Measurements from ENCODE around the gene PPIL6.
"Not testable (repeated sequence)": the region's sequence is repeated elsewhere in the genome, so short reads cannot be mapped to it uniquely, and the experiment has no call there.

PPIL6 gene

GRCh38 chr6:109393886-109394281 is 46.5 kb downstream of the PPIL6 start:
- no peak for DNase-seq (ENCODE audit: low read depth)

- DNase-seq (ENCODE audit: low read depth): no peak
These were observed 47.1 kb downstream of the PPIL6 start for GRCh38 chr6:109393157-109393885.

GRCh38 chr6:109389650-109390274 is 50.7 kb downstream of the PPIL6 start:
- DNase-seq (ENCODE audit: low read depth): no peak

- no peak for DNase-seq (ENCODE audit: low read depth)
These were observed 52.2 kb downstream of the PPIL6 start for GRCh38 chr6:109388265-109388664.

DNA sequence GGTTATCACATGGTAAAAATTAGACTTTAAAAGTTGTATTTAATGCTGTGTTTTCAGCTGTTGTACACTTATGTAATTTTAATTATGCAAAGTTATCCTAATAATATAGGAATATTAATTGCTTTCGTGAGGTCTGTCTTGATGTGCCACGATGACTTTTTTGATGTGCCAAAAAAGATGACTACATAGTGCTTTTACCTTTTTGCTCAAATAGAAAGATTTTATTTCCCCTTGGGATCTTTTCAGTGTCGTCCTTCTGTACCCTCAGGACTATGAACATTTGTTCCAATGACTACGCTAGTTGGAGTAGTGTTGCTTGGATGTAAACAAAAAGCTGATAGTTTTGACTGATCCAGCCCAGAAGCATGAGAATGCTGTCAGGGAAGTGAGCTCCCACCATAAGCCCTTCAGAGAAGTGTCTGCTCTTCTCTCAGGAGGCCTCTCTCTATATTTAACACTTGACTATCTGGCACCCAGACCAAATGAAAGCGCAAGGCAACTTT is 56.9 kb downstream of the PPIL6 start:
- DNase-seq (ENCODE audit: low read depth): no peak

DNA sequence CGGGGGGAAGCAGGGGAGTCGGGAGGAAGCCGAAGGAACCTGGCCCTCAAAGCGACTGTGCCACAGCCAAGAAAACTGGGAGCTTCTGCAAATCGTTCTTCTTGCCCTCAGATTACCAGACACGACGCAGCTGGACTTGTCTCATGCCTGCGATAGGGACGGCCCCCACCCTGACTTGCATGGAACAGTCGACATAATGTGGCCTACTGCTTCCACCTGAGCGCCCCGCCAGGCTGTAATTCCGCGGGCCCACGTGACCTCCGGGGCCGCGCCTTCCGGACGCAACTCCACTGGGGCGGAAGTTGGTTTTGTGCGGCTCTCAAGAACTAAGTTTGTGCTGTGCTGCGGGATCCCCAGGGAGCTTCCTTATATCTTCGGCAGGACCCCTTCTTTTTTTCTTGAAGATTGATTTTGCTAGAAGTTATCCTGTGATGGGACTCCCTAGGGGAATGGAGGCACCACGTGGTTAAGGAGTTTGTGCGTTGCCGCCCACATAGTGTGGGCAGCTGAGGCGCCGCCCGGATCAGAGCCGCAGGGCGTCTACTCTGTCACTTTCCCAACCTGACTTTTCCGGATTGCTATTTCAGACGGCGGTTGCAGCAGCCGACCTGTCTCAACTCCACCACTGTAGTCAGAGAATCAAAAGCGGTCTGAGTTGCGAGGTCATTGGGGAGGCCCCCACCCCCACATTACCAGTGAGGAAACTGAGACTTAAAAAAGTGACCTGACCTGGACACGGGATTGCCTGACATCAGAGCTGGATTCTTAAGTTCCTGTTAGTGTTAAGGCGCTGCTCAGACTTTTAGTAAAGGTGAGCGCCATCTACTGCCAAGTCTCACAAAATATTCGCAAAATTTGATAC is 57.6 kb downstream of the PPIL6 start:
- DNase-seq (ENCODE audit: low read depth): no peak

GRCh38 chr6:109381747-109382575 is 58.5 kb downstream of the PPIL6 start, which contains the start of gene CD164:
Gene CD164, minus strand, starts transcription at chr6:109382467. Its CDS starts 89 bp downstream, at chr6:109382378.
- peak; percentile 72 for DNase-seq (ENCODE audit: low read depth)

DNA sequence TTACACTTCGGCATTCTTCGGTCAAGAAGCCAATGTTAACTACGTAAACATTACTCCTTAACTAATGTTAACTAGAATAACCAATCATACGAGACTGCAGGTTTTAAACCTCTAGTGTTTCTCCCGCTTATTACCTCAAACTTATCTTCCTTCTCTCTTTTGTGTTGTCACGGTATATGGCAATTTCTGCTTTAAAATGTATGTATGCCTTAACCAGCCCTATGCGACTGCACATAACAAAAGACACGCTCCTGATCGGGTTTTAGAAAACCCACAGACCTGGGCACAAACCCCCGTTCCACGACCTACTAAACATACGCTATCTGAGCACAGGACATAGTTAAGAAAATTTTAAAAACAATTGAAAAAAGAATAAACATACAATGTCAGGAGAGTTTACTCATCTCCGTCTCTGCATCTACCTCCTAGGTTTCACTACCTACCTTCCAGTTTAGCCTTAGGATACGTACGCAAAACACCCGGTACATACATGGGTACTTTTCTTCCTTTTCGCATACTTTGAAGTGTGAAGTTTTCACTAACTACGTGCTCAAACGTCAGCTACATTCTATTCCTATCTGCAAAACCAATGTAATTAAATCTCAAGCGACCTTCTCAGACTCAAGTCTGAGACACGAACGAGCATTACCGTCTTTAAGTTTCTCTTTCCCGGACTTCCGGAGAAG is 59.2 kb downstream of the PPIL6 start:
- DNase-seq (ENCODE audit: low read depth): no peak

- DNase-seq (ENCODE audit: low read depth): no peak
These were observed 60.7 kb downstream of the PPIL6 start for GRCh38 chr6:109379711-109380110.

GRCh38 chr6:109377717-109378116 is 62.7 kb downstream of the PPIL6 start:
- no peak for DNase-seq (ENCODE audit: low read depth)

- DNase-seq (ENCODE audit: low read depth): no peak
These were observed 66.0 kb downstream of the PPIL6 start for GRCh38 chr6:109374326-109374892.

DNA sequence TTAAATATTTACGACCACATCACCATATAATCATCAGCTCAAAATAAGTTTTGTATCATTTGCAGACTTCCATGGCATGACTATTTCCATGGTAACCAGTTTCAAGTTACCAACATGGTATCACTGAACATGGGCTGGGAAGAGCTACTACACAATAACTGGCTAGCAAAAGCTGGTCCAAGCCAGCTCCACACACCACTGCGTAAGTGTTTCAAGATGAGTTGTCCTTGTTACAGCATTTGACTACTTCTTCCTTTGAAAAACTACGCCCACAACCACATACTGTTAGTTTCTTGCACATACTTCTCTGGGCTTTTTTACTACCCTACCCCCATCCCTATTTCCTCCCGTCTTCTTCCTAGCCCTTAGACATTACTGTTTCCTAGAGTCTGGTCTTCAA is 66.7 kb downstream of the PPIL6 start:
- DNase-seq (ENCODE audit: low read depth): no peak

- DNase-seq (ENCODE audit: low read depth): no peak
These were observed 67.1 kb downstream of the PPIL6 start for GRCh38 chr6:109373331-109373730.

DNA sequence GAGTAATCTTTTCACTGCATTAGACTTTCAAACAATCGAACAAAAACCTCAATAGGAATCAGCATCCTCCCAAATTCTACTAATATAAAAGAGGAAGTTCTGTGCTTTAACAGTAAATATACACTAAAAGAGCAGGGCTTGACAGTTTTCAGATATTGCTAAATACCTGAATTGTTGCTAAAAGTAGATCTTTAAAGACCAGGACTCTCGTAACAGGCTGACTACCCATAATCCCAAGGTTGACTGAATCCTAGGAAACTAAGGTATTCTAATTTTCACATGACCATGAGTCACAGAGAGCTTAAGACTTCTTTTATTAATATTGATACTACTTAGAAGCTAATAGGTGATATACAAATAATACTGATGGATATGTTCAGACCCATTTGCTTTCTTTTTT is 68.3 kb downstream of the PPIL6 start:
- DNase-seq (ENCODE audit: low read depth): no peak

DNA sequence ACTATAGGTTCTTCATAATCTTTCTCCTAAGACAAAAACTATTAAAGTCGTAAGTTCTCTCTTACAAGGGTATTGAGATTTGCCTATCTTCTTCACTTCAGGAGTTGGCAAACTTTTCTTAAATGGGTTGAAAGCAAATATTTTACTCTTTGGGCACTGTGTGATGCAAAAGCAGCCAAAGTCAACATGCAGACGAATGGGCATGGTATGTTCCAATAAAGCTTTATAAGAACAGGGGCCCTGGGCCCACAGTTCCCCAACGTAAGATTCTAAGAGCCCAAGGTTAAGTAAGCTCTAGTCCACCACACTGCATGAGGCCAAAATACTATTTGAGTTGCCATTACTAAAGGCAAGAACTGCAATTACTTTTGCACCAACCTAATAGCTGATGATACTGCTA is 69.6 kb downstream of the PPIL6 start:
- DNase-seq (ENCODE audit: low read depth): no peak

GRCh38 chr6:109370336-109370735 is 70.1 kb downstream of the PPIL6 start:
- no peak for DNase-seq (ENCODE audit: low read depth)

DNA sequence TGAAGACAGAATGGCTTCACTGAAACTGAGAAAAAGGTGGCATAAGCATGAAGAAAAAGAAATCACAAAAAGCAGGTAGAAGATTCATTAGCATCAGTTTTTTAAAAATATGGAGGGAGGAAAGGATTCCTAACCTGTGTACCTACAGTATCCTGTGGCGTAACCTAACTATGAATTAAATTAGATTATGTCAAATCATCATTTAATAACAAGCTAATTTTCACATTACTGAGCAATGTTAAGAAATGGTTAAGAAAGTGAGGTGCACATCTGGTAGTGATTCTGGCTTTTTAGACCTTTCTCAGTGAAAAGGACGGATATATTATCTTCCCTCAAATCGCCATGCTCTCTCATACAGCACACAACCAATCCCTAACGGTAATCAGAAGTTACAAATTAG is 70.7 kb downstream of the PPIL6 start:
- DNase-seq (ENCODE audit: low read depth): no peak

DNA sequence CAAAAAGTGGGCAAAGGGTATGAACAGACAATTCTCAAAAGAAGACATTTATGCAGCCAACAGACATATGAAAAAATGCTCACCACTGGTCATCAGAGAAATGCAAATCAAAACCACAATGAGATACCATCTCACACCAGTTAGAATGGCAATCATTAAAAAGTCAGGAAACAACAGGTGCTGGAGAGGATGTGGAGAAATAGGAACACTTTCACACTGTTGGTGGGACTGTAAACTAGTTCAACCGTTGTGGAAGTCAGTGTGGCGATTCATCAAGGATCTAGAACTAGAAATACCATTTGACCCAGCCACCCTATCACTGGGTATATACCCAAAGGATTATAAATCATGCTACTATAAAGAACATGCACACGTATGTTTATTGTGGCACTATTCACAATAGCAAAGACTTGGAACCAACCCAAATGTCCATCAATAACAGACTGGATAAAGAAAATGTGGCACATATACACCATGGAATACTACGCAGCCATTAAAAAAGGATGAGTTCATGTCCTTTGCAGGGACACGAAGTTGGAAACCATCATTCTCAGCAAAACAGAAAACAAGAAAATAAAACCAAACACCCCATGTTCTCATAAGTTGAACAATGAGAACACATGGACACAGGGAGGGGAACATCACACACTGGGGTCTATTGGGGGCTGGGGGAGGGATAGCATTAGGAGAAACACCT is 75.9 kb downstream of the PPIL6 start:
- not testable (repeated sequence) for DNase-seq (ENCODE audit: low read depth)

DNA sequence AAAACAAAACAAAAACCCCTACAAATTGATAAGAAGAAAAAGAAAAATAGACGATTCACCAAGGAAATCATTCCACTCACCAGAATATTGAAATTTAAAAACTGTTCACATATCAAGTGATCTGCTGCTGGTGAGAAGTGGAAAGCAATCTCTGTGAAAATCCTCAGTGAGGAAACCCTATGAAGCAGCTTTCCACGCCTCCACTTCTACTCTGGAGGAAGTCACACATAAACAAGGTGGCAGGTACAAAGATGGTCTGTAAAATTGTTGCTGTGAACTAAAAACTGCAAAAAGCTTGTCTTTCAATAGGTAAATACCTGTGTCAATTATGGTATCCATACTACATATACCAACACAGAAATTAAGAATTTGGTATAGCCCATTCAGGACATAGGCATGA is 76.7 kb downstream of the PPIL6 start:
- DNase-seq (ENCODE audit: low read depth): no peak

Data from non-pigmented ciliary epithelial cell (primary cell).